Measurements from ENCODE around the gene BPIFB4. TPM values are rescaled to one million over a fixed set of nuclear protein-coding genes. Genes with fewer than 3 reads are reported as not detected.

BPIFB4 gene
- total and polyA plus RNA-seq, 2 of the 4 experiments (the other 2 are of a cell fraction), result not detected

- H3K56ac ChIP-seq (ENCODE audit: extremely low read depth, insufficient read depth, low read length), result no peak overlapping the region
- CTCF ChIA-PET, result no interaction called here
- dilution Hi-C loops (cut with HindIII; ENCODE audit: low sequenced_read_pairs, unreplicated experiment), result no loop called here
These were observed 9.8 kb upstream of the BPIFB4 start for GRCh38 chr20:33069673-33070072.

More at GRCh38 chr20:33069673-33070072, 9.8 kb upstream of the BPIFB4 start:
- Histone ChIP-seq H3K9ac (ENCODE audit: low read depth, low read length) (no peak overlapping the region), H3K14ac (replicated peaks; ENCODE audit: low read depth, low read length) (no peak overlapping the region), H3K9me3 (ENCODE audit: control insufficient read depth, insufficient read depth, low read length) (no peaks in the 10 kb centered on the region), H2AK5ac (ENCODE audit: low read depth, low read length) (no peak overlapping the region), H2BK15ac (ENCODE audit: low read depth, low read length) (no peak overlapping the region), H3K4me3 (ENCODE audit: insufficient read depth, low read depth, low read length) (no peak overlapping the region), H4K91ac (ENCODE audit: insufficient read depth, low read depth, low read length) (no peak overlapping the region), H2AFZ (replicated peaks; ENCODE audit: low read length, poor library complexity) (no peak overlapping the region), H3K18ac (ENCODE audit: low read depth, low read length) (no peak overlapping the region), H2BK5ac (ENCODE audit: low read depth, low read length, poor library complexity, severe bottlenecking) (no peak overlapping the region), H2BK120ac (ENCODE audit: low read depth, low read length) (no peak overlapping the region), H4K5ac (ENCODE audit: low read depth, low read length) (no peak overlapping the region), H3K27ac (ENCODE audit: insufficient read depth, low read length) (no peak overlapping the region), H3K4ac (ENCODE audit: low read depth, low read length) (no peak overlapping the region), H3K27me3 (ENCODE audit: control insufficient read depth, insufficient read depth, low read length) (peaks cover 10% of the 10 kb centered on the region), H4K20me1 (ENCODE audit: insufficient read depth, low read length) (no peaks in the 10 kb centered on the region; the same call in 1 of the 2 replicates), H3K4me1 (ENCODE audit: control insufficient read depth, insufficient read depth, low read length) (no peaks in the 10 kb centered on the region), H3K23ac (ENCODE audit: low read depth, low read length) (no peak overlapping the region), H3K79me1 (ENCODE audit: low read depth in 1 of 2, low read length in 2 of 2) (no peaks in the 10 kb centered on the region), H3K4me2 (ENCODE audit: low read depth, low read length) (no peak overlapping the region), H2AK9ac (replicated peaks; ENCODE audit: low read depth, low read length, poor library complexity) (no peak overlapping the region), H3K36me3 (ENCODE audit: control insufficient read depth, insufficient read depth, low read length) (no peaks in the 10 kb centered on the region), H4K8ac (ENCODE audit: low read depth in 2 of 2, low read length in 2 of 2) (no peak overlapping the region), H3K9me1 (ENCODE audit: insufficient read depth, low read length) (no peaks in the 10 kb centered on the region), H2BK20ac (ENCODE audit: low read depth, low read length) (no peak overlapping the region)
- intact Hi-C loops (cut with micrococcal nuclease), result no loop called here
- POLR2A ChIA-PET (ENCODE audit: unreplicated experiment), result no interaction called here
- 80% methylated on average over 1 of the region's 9 CpGs; no CpG with 5 or more reads in 1 of the 2 experiments for WGBS, 2 experiments (ENCODE audit: extremely low coverage in 2 of 2, insufficient read length in 1 of 2)
- no peak for TF ChIP-seq RCOR1 (IDR thresholded peaks at IDR 0.05; ENCODE audit: insufficient replicate concordance, low read length)
- no peak for TF ChIP-seq MXI1 (IDR thresholded peaks at IDR 0.05; ENCODE audit: borderline replicate concordance, low read depth, low read length)
- BruUV-seq (replicated peaks), result no TSS peak
- DNase-seq, result no peak
- no peak for ATAC-seq (ENCODE audit: low read depth)
- in situ Hi-C loops (cut with MboI; ENCODE audit: low sequenced_read_pairs), result no loop called here

Data from IMR-90 (cell line).